BE2C (cell line): Measurements from ENCODE around the gene GMPPB.

Experiments
- DNase-seq: peaks from one replicate; pipeline ENCODE4 v3.0.0-alpha.2; 2020
- H3K27me3 ChIP-seq: fragments of 250-450 bp; sonication (Bioruptor Pico); 2 replicates; pipeline ENCODE4 v1.5.1; 2020; ENCODE audit warnings: mild to moderate bottlenecking
- H3K36me3 ChIP-seq: fragments of 250-450 bp; sonication (Bioruptor Pico); 2 replicates; pipeline ENCODE4 v1.5.1; 2020; ENCODE audit warnings: mild to moderate bottlenecking
- H3K4me1 ChIP-seq: fragments of 250-450 bp; sonication (Bioruptor Pico); 2 replicates; pipeline ENCODE4 v1.5.1; 2020
- H3K4me3 ChIP-seq: 2 replicates; pipeline ENCODE4 v1.5.1; 2011; ENCODE audit warnings: low read depth, low read length
- H3K9me3 ChIP-seq: fragments of 250-450 bp; sonication (Bioruptor Pico); 2 replicates; pipeline ENCODE4 v1.5.1; 2020
- TF ChIP-seq, protein P1 (sequence below): IDR thresholded peaks from 2 replicates; pipeline ENCODE4 v1.5.1; 2012; ENCODE audit warnings: mild to moderate bottlenecking, low read depth, low read length

GMPPB gene

DNA sequence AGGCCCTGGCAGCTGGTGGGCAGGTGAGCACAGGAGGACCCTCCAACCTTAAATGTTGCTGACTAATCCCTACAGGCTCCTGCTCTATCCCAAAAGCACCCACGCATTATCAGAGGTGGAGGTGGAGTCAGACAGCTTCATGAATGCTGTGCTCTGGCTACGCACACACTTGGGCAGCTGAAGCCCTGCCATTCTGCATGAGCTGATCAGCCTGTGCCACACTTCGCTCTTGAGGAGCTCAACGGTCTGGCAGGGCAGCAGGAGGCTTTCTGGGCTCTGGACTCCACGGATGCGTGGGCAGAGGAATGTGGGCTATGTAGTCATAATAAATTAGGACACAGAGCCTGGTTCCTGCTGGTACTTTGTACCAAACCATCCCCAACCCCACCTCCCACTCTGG lies 40.6 kb downstream of the GMPPB start:
- no peaks in the 10 kb centered on the region for H3K4me1 ChIP-seq
- DNase-seq: no peak
- H3K4me3 ChIP-seq: no peak overlapping the region
- H3K27me3 ChIP-seq: no peaks in the 10 kb centered on the region
- TF ChIP-seq, protein P1, sequence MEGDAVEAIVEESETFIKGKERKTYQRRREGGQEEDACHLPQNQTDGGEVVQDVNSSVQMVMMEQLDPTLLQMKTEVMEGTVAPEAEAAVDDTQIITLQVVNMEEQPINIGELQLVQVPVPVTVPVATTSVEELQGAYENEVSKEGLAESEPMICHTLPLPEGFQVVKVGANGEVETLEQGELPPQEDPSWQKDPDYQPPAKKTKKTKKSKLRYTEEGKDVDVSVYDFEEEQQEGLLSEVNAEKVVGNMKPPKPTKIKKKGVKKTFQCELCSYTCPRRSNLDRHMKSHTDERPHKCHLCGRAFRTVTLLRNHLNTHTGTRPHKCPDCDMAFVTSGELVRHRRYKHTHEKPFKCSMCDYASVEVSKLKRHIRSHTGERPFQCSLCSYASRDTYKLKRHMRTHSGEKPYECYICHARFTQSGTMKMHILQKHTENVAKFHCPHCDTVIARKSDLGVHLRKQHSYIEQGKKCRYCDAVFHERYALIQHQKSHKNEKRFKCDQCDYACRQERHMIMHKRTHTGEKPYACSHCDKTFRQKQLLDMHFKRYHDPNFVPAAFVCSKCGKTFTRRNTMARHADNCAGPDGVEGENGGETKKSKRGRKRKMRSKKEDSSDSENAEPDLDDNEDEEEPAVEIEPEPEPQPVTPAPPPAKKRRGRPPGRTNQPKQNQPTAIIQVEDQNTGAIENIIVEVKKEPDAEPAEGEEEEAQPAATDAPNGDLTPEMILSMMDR: no peak
- H3K9me3 ChIP-seq: no peaks in the 10 kb centered on the region
- no peaks in the 10 kb centered on the region for H3K36me3 ChIP-seq

DNA sequence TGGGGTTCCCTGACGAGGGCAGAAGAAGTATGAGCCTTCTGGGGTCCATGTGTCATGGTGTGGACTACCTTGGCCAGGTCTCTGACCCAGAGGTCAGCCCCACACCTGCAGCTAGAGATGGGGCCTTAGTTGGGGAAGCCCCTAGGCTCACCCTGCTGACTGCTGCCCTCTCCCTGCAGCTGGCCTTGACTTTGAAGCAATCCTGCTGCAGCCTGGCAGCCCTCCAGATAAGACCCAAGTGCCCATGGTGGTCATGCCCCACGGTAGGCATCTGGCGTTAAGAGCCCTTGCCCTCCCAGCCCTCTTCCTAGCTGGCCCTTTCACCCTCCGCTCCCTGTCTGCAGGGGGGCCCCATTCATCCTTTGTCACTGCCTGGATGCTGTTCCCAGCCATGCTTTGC lies 42.2 kb downstream of the GMPPB start:
- H3K9me3 ChIP-seq: no peaks in the 10 kb centered on the region
- H3K4me3 ChIP-seq: no peak overlapping the region
- TF ChIP-seq, protein P1: no peak
- no peak for DNase-seq
- H3K27me3 ChIP-seq: no peaks in the 10 kb centered on the region
- no peaks in the 10 kb centered on the region for H3K4me1 ChIP-seq
- no peaks in the 10 kb centered on the region for H3K36me3 ChIP-seq

DNA sequence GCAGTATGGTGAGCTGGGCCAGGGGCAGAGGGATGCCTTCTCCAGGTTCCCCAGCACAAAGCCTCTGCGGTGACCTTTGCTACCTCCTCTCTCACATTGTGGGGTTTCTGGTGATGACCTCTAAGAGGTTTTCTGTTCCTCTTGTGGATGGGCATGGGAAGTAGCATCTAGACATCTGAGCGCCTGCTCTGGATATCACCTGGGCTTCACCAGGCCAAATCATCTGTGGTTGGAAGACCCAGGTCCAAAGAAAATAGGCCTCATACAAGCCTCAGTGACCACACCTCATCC lies 42.6 kb downstream of the GMPPB start:
- Histone ChIP-seq H3K27me3 (no peaks in the 10 kb centered on the region), H3K4me3 (no peak overlapping the region), H3K9me3 (no peaks in the 10 kb centered on the region), H3K4me1 (no peaks in the 10 kb centered on the region), H3K36me3 (no peaks in the 10 kb centered on the region)
- TF ChIP-seq, protein P1: no peak
- DNase-seq: no peak

DNA sequence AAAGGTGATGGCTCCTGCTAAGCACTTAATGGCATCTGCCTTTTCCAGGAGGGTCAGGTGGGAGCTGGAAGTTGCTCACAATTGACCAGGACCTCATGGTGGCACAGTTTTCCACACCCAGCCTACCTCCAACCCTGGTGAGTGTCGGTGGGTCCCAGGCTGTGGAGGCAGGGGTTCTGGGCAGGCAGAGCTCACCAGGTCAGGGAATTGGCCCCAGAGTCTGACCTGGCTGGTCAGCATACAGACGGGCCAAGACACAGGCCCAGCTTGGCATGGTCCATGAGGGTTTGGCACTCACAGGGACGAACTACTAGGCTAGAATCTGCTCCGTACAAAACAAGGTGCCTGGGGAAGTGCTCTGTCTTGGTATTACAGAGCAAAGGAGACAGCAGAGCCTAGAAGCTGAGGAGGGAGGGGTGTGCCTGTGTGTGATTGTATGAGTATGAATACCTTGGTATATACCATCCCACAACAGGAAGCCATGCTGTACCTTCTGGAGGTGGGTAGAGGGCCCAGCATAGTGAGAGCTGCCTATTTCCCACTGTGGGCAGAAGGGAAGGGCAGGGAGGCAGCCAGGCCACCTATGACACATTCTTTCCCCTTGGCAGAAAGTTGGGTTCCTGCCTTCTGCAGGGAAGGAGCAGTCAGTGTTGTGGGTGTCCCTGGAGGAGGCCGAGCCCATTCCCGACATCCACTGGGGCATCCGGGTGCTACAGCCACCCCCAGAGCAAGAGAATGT lies 43.1 kb downstream of the GMPPB start:
- no peak overlapping the region for H3K4me3 ChIP-seq
- no peaks in the 10 kb centered on the region for H3K4me1 ChIP-seq
- TF ChIP-seq, protein P1: no peak
- no peaks in the 10 kb centered on the region for H3K27me3 ChIP-seq
- no peaks in the 10 kb centered on the region for H3K36me3 ChIP-seq
- no peaks in the 10 kb centered on the region for H3K9me3 ChIP-seq
- no peak for DNase-seq

DNA sequence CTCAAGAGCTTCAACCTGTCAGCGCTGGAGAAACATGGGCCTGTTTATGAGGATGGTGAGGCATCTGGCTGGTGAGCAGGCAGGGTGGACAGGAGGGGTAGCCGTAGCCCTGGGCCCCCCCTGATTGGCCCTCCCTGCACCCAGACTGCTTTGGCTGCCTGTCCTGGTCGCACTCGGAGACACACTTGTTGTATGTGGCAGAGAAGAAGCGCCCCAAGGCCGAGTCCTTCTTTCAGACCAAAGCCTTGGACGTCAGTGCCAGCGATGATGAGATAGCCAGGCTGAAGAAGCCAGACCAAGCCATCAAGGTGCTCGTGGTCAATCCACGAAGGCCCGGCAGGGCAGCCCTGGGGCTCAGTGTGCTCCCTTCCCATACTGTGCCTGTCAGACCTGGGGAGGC lies 47.8 kb downstream of the GMPPB start:
- Histone ChIP-seq H3K9me3 (no peaks in the 10 kb centered on the region), H3K4me1 (0 out of 2 replicates have a peak, but pooled peaks cover 3% of the 10 kb centered on the region), H3K27me3 (no peaks in the 10 kb centered on the region), H3K36me3 (no peaks in the 10 kb centered on the region), H3K4me3 (no peak overlapping the region)
- TF ChIP-seq, protein P1: no peak
- DNase-seq: no peak

DNA sequence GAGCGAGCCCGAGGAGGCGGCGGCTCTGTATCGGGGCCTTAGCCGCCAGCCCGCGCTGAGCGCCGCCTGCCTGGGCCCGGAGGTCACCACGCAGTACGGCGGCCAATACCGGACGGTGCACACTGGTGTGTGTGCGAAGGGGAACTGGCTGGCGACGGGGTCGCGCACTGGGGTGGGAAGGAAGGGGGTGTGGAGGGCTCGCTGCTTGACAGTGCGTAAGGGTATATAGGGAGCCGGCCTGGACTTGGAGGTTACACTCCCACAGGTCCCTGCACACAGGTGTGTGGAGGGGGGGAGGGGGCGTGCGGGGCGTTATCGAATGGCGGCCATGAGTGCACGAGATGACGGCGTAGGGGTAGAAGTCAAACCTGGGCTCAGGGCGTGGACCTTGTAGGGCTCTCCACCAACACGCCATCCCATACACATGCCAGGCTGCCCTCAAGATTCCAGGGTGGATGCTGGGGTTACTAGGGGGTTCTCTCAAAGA lies 49.2 kb downstream of the GMPPB start:
- Histone ChIP-seq H3K9me3 (no peaks in the 10 kb centered on the region), H3K4me3 (peak overlapping the region; percentile 60), H3K36me3 (no peaks in the 10 kb centered on the region), H3K4me1 (0 out of 2 replicates have a peak, but pooled peaks cover 3% of the 10 kb centered on the region), H3K27me3 (no peaks in the 10 kb centered on the region)
- DNase-seq: no peak
- TF ChIP-seq, protein P1: no peak
